ENCODE data around the gene RASAL2.
"Not testable (repeated sequence)": the region's sequence is repeated elsewhere in the genome, so short reads cannot be mapped to it uniquely, and the experiment has no call there.

RASAL2 gene

DNA sequence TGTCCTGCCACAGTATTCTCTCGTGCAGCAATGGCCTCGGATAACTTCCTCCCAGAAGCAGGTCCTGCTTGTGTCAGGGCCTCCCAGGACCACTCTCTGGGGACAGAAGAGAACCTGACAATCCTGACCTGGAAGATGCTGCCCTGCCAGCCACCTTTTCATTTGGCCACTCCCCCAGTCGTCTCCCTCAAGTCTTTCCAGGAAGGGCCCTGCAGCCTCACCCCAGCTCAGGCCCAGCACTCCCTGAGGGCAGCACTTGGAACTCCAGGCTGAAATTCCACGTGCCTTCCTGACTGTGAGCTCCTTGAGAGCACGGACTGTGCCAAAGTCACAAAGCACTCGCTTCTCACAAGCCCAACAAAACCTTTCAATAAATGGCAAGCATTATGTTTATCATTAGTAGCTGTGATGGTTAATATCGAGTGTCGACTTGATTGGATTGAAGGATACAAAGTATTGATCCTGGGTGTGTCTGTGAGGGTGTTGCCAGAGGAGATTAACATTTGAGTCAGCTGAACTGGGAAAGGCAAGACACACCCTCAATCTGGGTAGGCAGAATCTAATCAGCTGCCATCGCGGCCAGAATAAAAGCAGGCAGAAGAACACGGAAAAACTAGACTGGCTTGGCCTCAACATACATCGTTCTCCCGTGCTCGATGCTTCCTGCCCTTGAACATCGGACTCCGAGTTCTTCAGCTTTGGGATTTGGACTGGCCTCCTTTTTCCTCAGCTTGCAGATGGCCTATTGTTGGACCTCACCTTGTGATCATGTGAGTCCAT lies 405.2 kb downstream of the RASAL2 start:
- DNase-seq: no peak

- no peak for DNase-seq
Observed at GRCh38 chr1:178500091-178500770, 406.3 kb downstream of the RASAL2 start.

DNA sequence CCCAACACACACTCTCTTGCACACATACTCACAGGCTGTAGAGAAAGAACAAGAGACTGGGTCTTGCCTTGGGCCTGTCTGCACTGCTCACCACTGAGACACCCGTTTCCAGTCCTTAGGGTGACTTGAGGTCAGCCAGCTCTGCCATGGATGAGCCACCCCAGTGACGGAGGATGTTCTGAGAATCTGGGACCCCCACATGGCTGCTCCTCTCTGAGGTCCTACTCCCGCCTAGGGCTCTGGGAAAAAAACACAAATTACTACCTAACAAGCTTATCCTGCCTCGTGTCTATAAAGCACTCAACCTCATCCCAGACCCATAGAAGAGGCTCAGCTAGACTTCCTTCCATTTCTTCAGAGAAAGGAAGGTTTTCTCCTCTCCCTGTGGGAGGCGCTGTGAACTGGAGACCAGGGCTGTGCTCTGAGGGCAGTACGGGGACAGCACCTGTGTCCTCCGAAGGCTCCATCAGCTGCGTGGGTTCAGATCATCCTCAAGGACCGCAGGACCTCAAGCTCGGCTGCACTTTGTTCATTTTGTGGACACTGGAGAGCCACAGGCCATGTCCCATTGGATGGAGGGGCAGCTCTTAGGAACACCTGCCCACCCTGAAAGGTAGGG lies 407.1 kb downstream of the RASAL2 start:
- DNase-seq: no peak

DNA sequence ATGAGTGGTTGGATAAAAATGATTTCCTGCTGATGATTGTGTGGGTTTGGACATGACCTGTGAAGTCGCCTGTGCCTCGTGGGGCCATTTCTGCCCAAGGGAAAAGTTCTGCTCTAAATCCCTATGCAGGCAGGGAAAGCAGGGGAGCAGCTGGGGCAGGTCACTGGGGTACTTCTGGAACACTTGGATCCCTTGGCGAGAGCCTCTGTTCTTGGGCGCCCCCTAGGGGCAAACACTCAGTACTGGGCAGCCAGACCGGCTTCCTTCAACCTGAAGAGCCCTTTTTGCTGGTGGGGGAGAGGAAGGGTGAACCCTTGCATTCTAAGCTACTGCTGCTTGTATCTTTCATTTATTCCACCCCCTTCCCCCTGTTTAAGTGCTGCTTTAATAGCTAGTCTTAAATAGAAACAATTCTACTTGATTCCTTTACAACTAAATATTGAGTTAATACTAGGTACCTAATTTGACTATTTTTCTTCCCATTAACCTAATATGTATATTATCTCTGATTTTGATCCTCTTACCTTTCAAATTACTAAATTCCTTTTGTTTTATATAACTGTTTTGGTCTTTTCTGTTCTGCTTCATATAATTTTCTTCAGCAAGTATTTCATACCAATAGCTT lies 407.9 kb downstream of the RASAL2 start:
- peak; percentile 85 for DNase-seq

GRCh38 chr1:178502330-178502714 lies 408.4 kb downstream of the RASAL2 start:
- DNase-seq: no peak

GRCh38 chr1:178502856-178503255 lies 409.0 kb downstream of the RASAL2 start:
- DNase-seq: no peak

GRCh38 chr1:178503316-178503715 lies 409.4 kb downstream of the RASAL2 start:
- not testable (repeated sequence) for DNase-seq

GRCh38 chr1:178503849-178504248 lies 409.9 kb downstream of the RASAL2 start:
- no peak for DNase-seq

DNA sequence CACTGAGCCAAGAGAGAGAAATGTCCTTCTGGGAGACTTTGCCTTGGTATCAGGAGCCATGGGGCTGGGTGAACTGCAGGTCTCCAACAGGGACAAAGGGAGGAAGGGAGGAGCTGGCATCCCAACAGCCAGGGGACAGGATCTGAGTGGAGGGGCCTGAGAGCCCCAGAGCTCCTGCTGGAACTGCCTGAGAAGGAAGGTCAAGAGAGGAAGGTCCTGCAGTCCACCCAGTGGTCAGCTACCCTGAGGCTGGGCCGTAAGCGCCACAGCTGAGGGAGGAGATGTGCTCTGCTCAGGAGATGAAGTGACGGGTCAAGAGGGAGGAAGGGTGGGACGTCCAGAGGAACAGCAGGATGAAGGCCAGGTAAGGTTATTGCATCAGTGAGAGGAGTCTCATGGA lies 410.4 kb downstream of the RASAL2 start:
- no peak for DNase-seq

- DNase-seq: no peak
Observed at GRCh38 chr1:178506177-178506576, 412.3 kb downstream of the RASAL2 start.

- peak; percentile 57 for DNase-seq
Observed at GRCh38 chr1:178506669-178507068, 412.8 kb downstream of the RASAL2 start.

DNA sequence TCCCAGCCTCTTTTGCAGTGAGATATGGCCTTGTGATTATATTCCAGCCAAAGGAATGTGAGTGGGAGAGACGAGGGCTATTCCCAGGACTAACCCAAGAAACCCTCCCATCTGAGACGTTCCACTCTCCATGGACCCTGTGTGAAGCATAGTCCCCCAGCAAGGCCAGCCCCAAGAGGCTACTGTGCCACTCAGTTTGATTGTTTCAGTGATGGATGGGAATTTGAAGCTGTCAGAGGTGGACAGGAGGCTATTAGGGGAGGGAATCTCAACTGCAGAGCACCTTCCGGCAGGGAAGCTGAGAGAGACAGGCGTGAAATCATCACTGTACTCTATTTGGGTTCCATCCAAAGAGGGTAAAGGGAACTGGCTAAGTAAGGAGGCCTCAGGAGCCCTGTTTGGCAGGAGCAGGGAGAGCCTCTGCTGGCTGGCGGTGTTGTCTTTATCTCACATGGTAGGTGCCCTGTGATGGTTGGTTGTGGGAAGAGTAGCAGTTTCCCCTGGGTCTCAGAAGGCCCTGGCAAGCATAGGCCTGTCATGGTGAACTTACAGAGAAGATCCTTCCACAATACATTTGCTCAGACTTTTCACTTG lies 415.6 kb downstream of the RASAL2 start:
- no peak for DNase-seq

- DNase-seq: no peak
Observed at GRCh38 chr1:178510155-178510554, 416.3 kb downstream of the RASAL2 start.

DNA sequence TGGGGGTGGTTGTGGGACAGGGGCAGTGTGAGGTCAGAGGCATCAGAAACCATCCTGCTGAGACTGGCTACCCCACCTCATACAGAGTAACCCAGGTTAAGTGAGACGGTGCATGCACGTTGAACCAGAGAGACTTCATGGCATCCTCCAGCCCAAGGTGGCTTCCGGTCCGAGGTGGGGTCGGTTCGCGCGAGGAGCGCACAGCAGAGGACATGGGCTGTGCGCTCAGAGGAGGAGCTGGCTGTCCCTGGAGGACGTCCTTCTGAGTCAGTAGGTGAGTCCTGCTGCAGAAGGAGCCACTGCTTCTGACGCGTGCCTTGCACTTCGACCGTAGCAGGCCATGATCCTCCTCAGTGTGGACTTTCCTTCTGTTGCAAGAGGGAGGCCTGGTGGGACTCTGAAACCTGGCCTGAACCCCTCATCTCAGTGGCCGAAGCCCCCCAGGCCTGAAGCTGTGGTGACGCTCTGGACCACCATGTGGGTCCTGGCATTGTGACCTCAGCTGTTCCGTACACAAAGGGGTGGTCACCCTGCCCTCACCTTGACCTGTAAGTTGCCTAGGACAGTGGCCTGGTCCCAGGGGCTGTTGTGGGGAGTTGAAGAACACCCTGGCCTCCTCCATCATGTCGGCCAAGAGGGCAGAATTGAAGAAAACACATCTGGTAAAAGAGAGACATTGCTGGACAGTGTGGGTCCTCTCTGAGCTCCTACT lies 418.8 kb downstream of the RASAL2 start, which contains the start of gene TEX35:
TSS of gene TEX35 (plus strand) at position 544 of the 712 bp plus-strand sequence. CDS start at position 624, 80 bp downstream.
- DNase-seq: no peak

DNA sequence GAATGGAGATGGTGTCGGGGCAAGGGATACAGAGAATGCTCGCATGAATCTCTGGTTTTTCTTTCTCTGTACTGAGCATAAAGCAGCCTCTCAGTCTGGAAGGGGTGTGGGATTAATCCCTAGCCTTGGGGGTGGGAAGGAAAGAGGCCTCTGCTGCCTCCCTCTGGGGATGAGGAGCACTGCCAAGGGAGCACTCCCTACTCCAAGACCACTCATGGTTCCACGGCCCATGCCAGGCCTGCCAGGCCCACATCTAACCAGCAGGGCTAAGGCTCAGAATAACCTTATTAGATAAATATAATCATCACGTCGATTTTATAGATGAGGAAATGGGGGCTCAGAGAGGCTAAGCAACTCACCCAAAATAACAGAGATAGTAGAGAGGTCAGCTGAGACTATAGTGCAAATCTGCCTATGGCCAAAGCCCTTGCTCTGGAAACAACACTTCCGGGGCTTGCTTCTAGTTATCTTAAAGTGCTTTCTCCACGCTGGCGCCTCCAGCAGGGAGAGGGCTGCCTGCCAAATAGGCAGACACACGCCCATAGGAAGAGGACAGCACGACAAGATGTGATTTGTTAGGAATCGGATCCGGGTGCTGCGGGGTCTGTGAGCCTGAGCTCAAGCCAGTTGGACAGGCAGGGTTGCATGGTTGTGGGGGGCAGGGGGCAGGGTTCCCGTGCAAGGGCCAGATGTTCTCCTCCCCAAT lies 419.5 kb downstream of the RASAL2 start:
- DNase-seq: no peak

- no peak for DNase-seq
Observed at GRCh38 chr1:178516110-178516509, 422.2 kb downstream of the RASAL2 start.

- DNase-seq: no peak
Observed at GRCh38 chr1:178518894-178519293, 425.0 kb downstream of the RASAL2 start.

GRCh38 chr1:178520803-178521202 lies 426.9 kb downstream of the RASAL2 start:
- DNase-seq: no peak

GRCh38 chr1:178521241-178521640 lies 427.3 kb downstream of the RASAL2 start:
- no peak for DNase-seq

- no peak for DNase-seq
Observed at GRCh38 chr1:178527117-178527516, 433.2 kb downstream of the RASAL2 start.

DNA sequence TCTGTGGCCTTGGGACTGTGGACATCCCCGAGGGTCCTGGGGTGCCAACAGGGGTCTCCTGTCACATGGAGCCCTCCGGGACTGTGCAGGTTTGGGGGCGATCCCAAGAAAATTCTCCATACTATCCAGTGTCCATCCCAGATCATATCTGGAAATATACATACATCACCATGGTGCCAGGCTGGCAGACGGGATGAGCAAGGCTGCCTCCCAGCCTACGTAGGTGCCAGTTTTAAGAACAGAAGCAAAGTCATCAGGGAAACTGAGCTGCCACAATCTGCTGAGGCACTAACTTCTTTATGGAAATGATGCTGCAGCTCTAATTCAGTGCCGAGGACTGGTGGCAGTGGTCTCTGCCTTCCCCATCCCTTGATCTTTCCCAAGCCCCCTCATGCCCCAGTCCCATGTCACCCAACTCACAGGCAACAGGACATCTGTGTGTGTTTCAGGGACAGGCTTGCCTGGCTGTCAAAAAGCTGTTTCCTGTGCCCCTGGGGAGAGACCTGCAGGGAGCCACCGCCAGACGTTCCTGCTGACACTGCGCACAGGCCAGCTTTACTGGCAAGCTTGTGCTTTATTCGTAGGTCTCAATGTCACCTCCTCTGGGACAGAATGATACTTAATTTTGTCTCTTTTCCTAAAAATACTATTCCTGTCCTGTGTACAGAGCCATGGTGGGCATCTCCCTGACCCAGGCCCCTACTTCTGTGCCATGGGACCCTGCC lies 434.5 kb downstream of the RASAL2 start:
- DNase-seq: no peak
